ENCODE measurements around the gene PRKN. TPM values are rescaled to one million over a fixed set of nuclear protein-coding genes. Genes with fewer than 3 reads are reported as not detected.

The PRKN gene
- total RNA-seq, 1 experiment from 2014 or later = 1.2 TPM

- Histone ChIP-seq H3K36me3 (ENCODE audit: insufficient read depth, low read length, poor library complexity, severe bottlenecking) (no peaks in the 10 kb centered on the region), H3K4me3 (ENCODE audit: low read depth, low read length, poor library complexity, severe bottlenecking) (no peak overlapping the region), H3K27ac (ENCODE audit: low read depth, low read length, poor library complexity, severe bottlenecking) (no peak overlapping the region), H3K4me1 (ENCODE audit: insufficient read depth, low read length, poor library complexity, severe bottlenecking) (no peaks in the 10 kb centered on the region), H3K27me3 (replicated peaks; ENCODE audit: insufficient read depth, low read depth, low read length, poor library complexity) (no peaks in the 10 kb centered on the region), H3K9me3 (ENCODE audit: low read depth, low read length, poor library complexity, severe bottlenecking) (no peaks in the 10 kb centered on the region)
- BruUV-seq (replicated peaks) = no TSS peak
- TF ChIP-seq, protein P1, sequence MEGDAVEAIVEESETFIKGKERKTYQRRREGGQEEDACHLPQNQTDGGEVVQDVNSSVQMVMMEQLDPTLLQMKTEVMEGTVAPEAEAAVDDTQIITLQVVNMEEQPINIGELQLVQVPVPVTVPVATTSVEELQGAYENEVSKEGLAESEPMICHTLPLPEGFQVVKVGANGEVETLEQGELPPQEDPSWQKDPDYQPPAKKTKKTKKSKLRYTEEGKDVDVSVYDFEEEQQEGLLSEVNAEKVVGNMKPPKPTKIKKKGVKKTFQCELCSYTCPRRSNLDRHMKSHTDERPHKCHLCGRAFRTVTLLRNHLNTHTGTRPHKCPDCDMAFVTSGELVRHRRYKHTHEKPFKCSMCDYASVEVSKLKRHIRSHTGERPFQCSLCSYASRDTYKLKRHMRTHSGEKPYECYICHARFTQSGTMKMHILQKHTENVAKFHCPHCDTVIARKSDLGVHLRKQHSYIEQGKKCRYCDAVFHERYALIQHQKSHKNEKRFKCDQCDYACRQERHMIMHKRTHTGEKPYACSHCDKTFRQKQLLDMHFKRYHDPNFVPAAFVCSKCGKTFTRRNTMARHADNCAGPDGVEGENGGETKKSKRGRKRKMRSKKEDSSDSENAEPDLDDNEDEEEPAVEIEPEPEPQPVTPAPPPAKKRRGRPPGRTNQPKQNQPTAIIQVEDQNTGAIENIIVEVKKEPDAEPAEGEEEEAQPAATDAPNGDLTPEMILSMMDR (conservative IDR thresholded peaks at IDR 0.05; ENCODE audit: low read depth, low read length) = no peak
- no peak for TF ChIP-seq EZH2 (IDR thresholded peaks at IDR 0.05; ENCODE audit: borderline replicate concordance, low read depth, low read length, poor library complexity, severe bottlenecking)
- CTCF ChIA-PET = no interaction called here
- intact Hi-C loops (cut with micrococcal nuclease; ENCODE audit: unreplicated experiment) = no loop called here
- POLR2A ChIA-PET (ENCODE audit: low non-redundant PET) = no interaction called here
- DNase-seq (ENCODE audit: low spot score) = no peak
Observed at GRCh38 chr6:161607696-161608297, 1119.8 kb downstream of the PRKN start.

DNA sequence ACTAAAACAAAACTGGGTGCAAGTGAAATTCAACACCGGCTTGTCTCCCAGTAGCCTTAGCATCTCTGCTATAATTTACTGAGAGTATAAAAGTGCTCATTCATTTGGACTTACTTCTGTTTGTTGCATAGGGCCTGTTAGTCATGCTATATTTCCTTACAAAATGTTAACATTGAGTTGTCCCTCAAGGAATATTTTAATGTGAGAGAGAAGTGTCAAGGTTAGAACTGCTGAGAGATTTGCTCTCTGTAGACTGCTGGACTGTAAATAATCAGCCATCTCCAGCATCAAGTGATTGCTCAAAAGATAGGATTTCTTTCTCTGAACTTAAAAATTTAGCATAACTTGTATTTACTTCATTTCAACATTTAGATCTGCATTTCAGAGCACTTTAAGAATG is 1125.2 kb downstream of the PRKN start:
- Histone ChIP-seq H3K27me3 (replicated peaks; ENCODE audit: insufficient read depth, low read depth, low read length, poor library complexity) (no peaks in the 10 kb centered on the region), H3K36me3 (ENCODE audit: insufficient read depth, low read length, poor library complexity, severe bottlenecking) (no peaks in the 10 kb centered on the region), H3K9me3 (ENCODE audit: low read depth, low read length, poor library complexity, severe bottlenecking) (no peaks in the 10 kb centered on the region), H3K27ac (ENCODE audit: low read depth, low read length, poor library complexity, severe bottlenecking) (no peak overlapping the region), H3K4me1 (ENCODE audit: insufficient read depth, low read length, poor library complexity, severe bottlenecking) (no peaks in the 10 kb centered on the region), H3K4me3 (ENCODE audit: low read depth, low read length, poor library complexity, severe bottlenecking) (no peak overlapping the region)
- CTCF ChIA-PET = no interaction called here
- intact Hi-C loops (cut with micrococcal nuclease; ENCODE audit: unreplicated experiment) = no loop called here
- POLR2A ChIA-PET (ENCODE audit: low non-redundant PET) = no interaction called here
- BruUV-seq (replicated peaks) = no TSS peak
- no peak for DNase-seq (ENCODE audit: low spot score)
- TF ChIP-seq, protein P1 (conservative IDR thresholded peaks at IDR 0.05; ENCODE audit: low read depth, low read length) = no peak
- TF ChIP-seq EZH2 (IDR thresholded peaks at IDR 0.05; ENCODE audit: borderline replicate concordance, low read depth, low read length, poor library complexity, severe bottlenecking) = no peak

GRCh38 chr6:161598896-161599295 is 1128.7 kb downstream of the PRKN start:
- TF ChIP-seq, protein P1 (conservative IDR thresholded peaks at IDR 0.05; ENCODE audit: low read depth, low read length) = no peak
- no peak for TF ChIP-seq EZH2 (IDR thresholded peaks at IDR 0.05; ENCODE audit: borderline replicate concordance, low read depth, low read length, poor library complexity, severe bottlenecking)
- ChIA-PET POLR2A (ENCODE audit: low non-redundant PET) (no interaction called here), CTCF (no interaction called here)
- Histone ChIP-seq H3K36me3 (ENCODE audit: insufficient read depth, low read length, poor library complexity, severe bottlenecking) (no peaks in the 10 kb centered on the region), H3K9me3 (ENCODE audit: low read depth, low read length, poor library complexity, severe bottlenecking) (no peaks in the 10 kb centered on the region), H3K4me3 (ENCODE audit: low read depth, low read length, poor library complexity, severe bottlenecking) (no peak overlapping the region), H3K4me1 (ENCODE audit: insufficient read depth, low read length, poor library complexity, severe bottlenecking) (no peaks in the 10 kb centered on the region), H3K27me3 (replicated peaks; ENCODE audit: insufficient read depth, low read depth, low read length, poor library complexity) (no peaks in the 10 kb centered on the region), H3K27ac (ENCODE audit: low read depth, low read length, poor library complexity, severe bottlenecking) (no peak overlapping the region)
- intact Hi-C loops (cut with micrococcal nuclease; ENCODE audit: unreplicated experiment) = no loop called here
- BruUV-seq (replicated peaks) = no TSS peak
- no peak for DNase-seq (ENCODE audit: low spot score)

All from A673 (cell line).